ENCODE results near the gene BTBD10. TPM values are rescaled to one million over a fixed set of nuclear protein-coding genes. Genes with fewer than 3 reads are reported as not detected.

BTBD10 gene
- 189 TPM for total RNA-seq

DNA sequence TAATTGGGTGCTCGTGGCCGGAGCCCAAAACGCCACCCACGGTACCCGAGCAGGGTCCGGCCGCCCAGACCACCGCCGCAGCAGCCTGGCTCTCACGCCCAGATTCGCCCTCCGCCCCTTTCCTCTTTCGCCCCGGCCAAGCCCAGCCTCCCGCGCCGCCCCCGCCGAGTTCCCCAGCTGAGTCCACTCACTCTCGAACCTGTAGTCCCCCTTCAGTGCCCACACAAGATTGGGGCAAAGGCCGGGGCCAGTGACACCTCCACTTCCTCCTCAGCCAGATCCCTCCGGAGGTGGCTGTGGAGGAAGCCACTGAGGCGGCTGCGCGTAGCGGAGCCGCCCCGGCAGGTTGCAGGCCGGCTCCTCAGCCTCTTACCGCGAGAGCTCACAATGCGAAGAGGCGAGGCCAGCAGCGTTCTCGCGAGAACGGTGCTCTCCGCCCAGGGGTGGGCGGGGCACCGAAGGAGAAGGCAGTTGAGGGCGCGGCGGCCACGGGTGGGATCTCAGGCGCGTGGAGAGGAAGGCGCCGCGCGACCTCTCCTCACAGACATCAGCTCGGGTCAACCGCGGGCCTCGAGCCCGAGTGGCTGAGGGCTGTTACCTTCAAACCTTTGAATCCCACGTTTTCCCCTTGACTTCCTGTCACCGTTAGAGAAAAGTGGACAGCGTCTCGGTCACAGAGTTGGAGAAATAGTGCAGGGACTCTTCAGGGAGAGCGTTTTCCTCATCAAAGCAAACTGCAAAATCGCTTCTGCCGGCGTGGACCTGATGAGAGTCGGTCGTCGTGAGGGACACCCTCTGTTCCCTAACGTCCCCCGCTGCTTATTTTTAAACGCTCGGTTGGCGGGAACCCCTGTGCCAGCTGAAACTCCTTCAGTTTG, at the start of gene BTBD10:
Gene BTBD10, minus strand, starts transcription at position 322 of the 878 bp plus-strand sequence. CDS start 18,098 bp downstream, outside the sequence.

DNA sequence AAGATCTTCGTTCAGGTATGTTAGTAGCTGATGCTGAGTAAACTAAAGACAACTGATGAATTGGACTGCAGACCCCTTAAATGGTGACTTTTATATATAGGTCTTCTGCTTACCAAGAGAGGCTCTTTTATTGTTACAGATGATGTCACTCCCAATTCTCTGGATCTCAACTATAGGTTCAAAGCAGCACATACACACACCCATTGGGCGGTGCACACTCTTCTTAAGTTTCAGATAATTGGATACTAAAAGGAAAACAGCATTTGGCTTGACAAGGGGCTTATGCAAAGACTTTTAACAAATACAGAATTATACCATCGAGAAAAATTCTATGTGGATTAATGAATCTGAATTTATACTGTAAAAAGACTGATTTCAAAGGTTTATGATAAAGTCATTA, 32.9 kb upstream of the BTBD10 start, which contains the start of gene PTH:
Gene PTH, minus strand, starts transcription at position 69 of the 400 bp plus-strand sequence. CDS start 3,142 bp downstream, outside the sequence.

Other genes with a start within 250 kb of the BTBD10 start
- 37.8 TPM for gene BMAL1, start 185.4 kb downstream of the BTBD10 start, total RNA-seq
- not detected for gene PTH, start 32.8 kb upstream of the BTBD10 start, total RNA-seq
- 104 TPM for gene FAR1, start 205.4 kb upstream of the BTBD10 start, total RNA-seq